Mesenchymal stem cell (in vitro differentiated cells and primary cell): ENCODE data around the gene ELMO1.

ENCODE experiments used
- DNase-seq: peaks from one replicate; pipeline ENCODE4 v3.0.0-alpha.2; 2013
- H2AFZ ChIP-seq: one replicate; pipeline ENCODE4 v1.6.1; 2013; ENCODE audit warnings: low read depth, mild to moderate bottlenecking, control low read depth, inconsistent platforms, low read length, moderate library complexity
- H2AK5ac ChIP-seq: 2 replicates; pipeline ENCODE4 v1.6.1; 2013; ENCODE audit warnings: low read length, moderate library complexity, mild to moderate bottlenecking, inconsistent platforms; ENCODE audit not compliant: severe bottlenecking
- H2BK120ac ChIP-seq: one replicate; pipeline ENCODE4 v1.6.1; 2013; ENCODE audit warnings: low read depth, mild to moderate bottlenecking, inconsistent platforms, low read length, moderate library complexity
- H2BK12ac ChIP-seq, 2 experiments: one replicate each; pipeline ENCODE4 v1.6.1; 2013; ENCODE audit warnings: inconsistent platforms in 2 of 2, low read length in 2 of 2, mild to moderate bottlenecking in 2 of 2, moderate library complexity in 2 of 2, control low read depth in 1 of 2
- H2BK15ac ChIP-seq: one replicate; pipeline ENCODE4 v1.6.1; 2013; ENCODE audit warnings: mild to moderate bottlenecking, low read depth, inconsistent platforms; ENCODE audit not compliant: poor library complexity, severe bottlenecking
- H2BK5ac ChIP-seq: 2 replicates; pipeline ENCODE4 v1.6.1; 2013; ENCODE audit warnings: low read depth, mild to moderate bottlenecking, low read length, control low read depth, inconsistent platforms; ENCODE audit not compliant: poor library complexity, severe bottlenecking
- H3K14ac ChIP-seq, 2 experiments: one replicate each; pipeline ENCODE4 v1.6.1; 2013; ENCODE audit warnings: inconsistent platforms in 2 of 2, low read length in 2 of 2, control low read depth in 1 of 2, mild to moderate bottlenecking in 1 of 2, moderate library complexity in 1 of 2
- H3K18ac ChIP-seq, 2 experiments: one replicate each; pipeline ENCODE4 v1.6.1; 2013; ENCODE audit warnings: inconsistent platforms in 2 of 2, low read length in 2 of 2, control low read depth in 1 of 2, low read depth in 1 of 2, mild to moderate bottlenecking in 1 of 2
- H3K23ac ChIP-seq, 2 experiments: one replicate each; pipeline ENCODE4 v1.6.1; 2013; ENCODE audit warnings: inconsistent platforms in 2 of 2, low read length in 2 of 2, mild to moderate bottlenecking in 2 of 2, moderate library complexity in 2 of 2, control low read depth in 1 of 2
- H3K27ac ChIP-seq: 2 replicates; pipeline ENCODE4 v1.5.1; 2013; ENCODE audit warnings: mild to moderate bottlenecking, moderate library complexity, low read length, control low read depth, inconsistent platforms; ENCODE audit not compliant: poor library complexity, severe bottlenecking
- H3K27me3 ChIP-seq, 2 experiments: 2 replicates each; pipeline versions ENCODE4 v1.6.1 to v1.7.0; 2013; ENCODE audit warnings: low read length in 2 of 2, mild to moderate bottlenecking in 2 of 2, moderate library complexity in 2 of 2, control low read depth in 1 of 2, inconsistent platforms in 1 of 2; ENCODE audit not compliant: control insufficient read depth in 1 of 2, insufficient read depth in 1 of 2
- H3K36me3 ChIP-seq, 2 experiments: 2 replicates each; pipeline versions ENCODE4 v1.6.1 to v1.7.0; 2013; ENCODE audit warnings: low read length in 2 of 2, control low read depth in 1 of 2, inconsistent platforms in 1 of 2, low read depth in 1 of 2, mild to moderate bottlenecking in 1 of 2; ENCODE audit not compliant: insufficient read depth in 2 of 2, control insufficient read depth in 1 of 2
- H3K4ac ChIP-seq, 2 experiments: one replicate each; pipeline ENCODE4 v1.6.1; 2013; ENCODE audit warnings: inconsistent platforms in 2 of 2, low read length in 2 of 2, mild to moderate bottlenecking in 2 of 2, moderate library complexity in 2 of 2, control low read depth in 1 of 2, low read depth in 1 of 2
- H3K4me1 ChIP-seq: 2 replicates; pipeline ENCODE4 v1.6.1; 2013; ENCODE audit warnings: low read depth, low read length, control low read depth; ENCODE audit not compliant: control insufficient read depth, insufficient read depth
- H3K4me2 ChIP-seq: 2 replicates; pipeline ENCODE4 v1.6.1; 2013; ENCODE audit warnings: low read length, mild to moderate bottlenecking, inconsistent platforms; ENCODE audit not compliant: poor library complexity, severe bottlenecking
- H3K4me3 ChIP-seq, 2 experiments: 2 replicates each; pipeline versions ENCODE4 v1.5.1 to v1.7.0; 2013; ENCODE audit warnings: low read length in 2 of 2, mild to moderate bottlenecking in 2 of 2, control low read depth in 1 of 2, low read depth in 1 of 2; ENCODE audit not compliant: insufficient read depth in 1 of 2
- H3K79me1 ChIP-seq: replicated peaks from 2 replicates; pipeline ENCODE4 v1.6.1; 2013; ENCODE audit warnings: mild to moderate bottlenecking, control low read depth, low read length, inconsistent platforms; ENCODE audit not compliant: poor library complexity, severe bottlenecking
- H3K9ac ChIP-seq: 2 replicates; pipeline ENCODE4 v1.7.0; 2013; ENCODE audit warnings: mild to moderate bottlenecking, low read length, moderate library complexity
- H3K9me3 ChIP-seq: 2 replicates; pipeline ENCODE4 v1.7.0; 2013; ENCODE audit warnings: mild to moderate bottlenecking, low read length; ENCODE audit not compliant: control insufficient read depth
- H4K8ac ChIP-seq: one replicate; pipeline ENCODE4 v1.6.1; 2013; ENCODE audit warnings: inconsistent platforms, mild to moderate bottlenecking, low read length, moderate library complexity
- H4K91ac ChIP-seq: one replicate; pipeline ENCODE4 v1.6.1; 2013; ENCODE audit warnings: mild to moderate bottlenecking, low read length, inconsistent platforms
- WGBS: methylation state at CpG from one replicate; pipeline ENCODE4 v1.1.7; 2013; ENCODE audit warnings: mixed read lengths; 5-methylcytosine and 5-hydroxymethylcytosine counted together

Gene ELMO1

GRCh38 chr7:36814311-36814710 lies 634.4 kb downstream of the ELMO1 start:
- no peak for DNase-seq
- Histone ChIP-seq H2BK12ac (no peak overlapping the region), H2AFZ (no peak overlapping the region), H2AK5ac (no peak overlapping the region), H3K36me3 (no peaks in the 10 kb centered on the region), H2BK15ac (no peak overlapping the region), H3K79me1 (no peaks in the 10 kb centered on the region), H3K4me1 (no peaks in the 10 kb centered on the region), H3K4me2 (no peak overlapping the region), H3K9me3 (no peaks in the 10 kb centered on the region), H3K4me3 (no peak overlapping the region), H4K91ac (no peak overlapping the region), H3K9ac (no peak overlapping the region), H2BK120ac (no peak overlapping the region), H3K27me3 (peaks cover 0 to under 1% of the 10 kb centered on the region in 2 experiments), H4K8ac (no peak overlapping the region), H3K27ac (no peak overlapping the region), H3K4ac (no peak overlapping the region), H3K18ac (no peak overlapping the region), H3K14ac (no peak overlapping the region), H3K23ac (no peak overlapping the region), H2BK5ac (no peak overlapping the region)
- 88% methylated on average over 2 of the region's 4 CpGs for WGBS

- no peak overlapping the region for H2BK15ac ChIP-seq
- H3K4me1 ChIP-seq: no peaks in the 10 kb centered on the region
- H2AFZ ChIP-seq: no peak overlapping the region
- no peaks in the 10 kb centered on the region for H3K79me1 ChIP-seq
- no peak overlapping the region for H3K18ac ChIP-seq
- H3K27me3 ChIP-seq: peaks cover 0 to 3% of the 10 kb centered on the region in 2 experiments
- H3K9ac ChIP-seq: no peak overlapping the region
- no peak for DNase-seq
- no peak overlapping the region for H2AK5ac ChIP-seq
- no peak overlapping the region for H2BK120ac ChIP-seq
- no peaks in the 10 kb centered on the region for H3K9me3 ChIP-seq
- no peaks in the 10 kb centered on the region for H3K36me3 ChIP-seq
- H3K4me2 ChIP-seq: no peak overlapping the region
- no peak overlapping the region for H3K27ac ChIP-seq
- H4K8ac ChIP-seq: no peak overlapping the region
- H2BK12ac ChIP-seq: no peak overlapping the region
- H3K4ac ChIP-seq: no peak overlapping the region
- H3K23ac ChIP-seq: no peak overlapping the region
- no peak overlapping the region for H3K14ac ChIP-seq
- no peak overlapping the region for H3K4me3 ChIP-seq
- 100% methylated on average over 2 of the region's 3 CpGs for WGBS
- H4K91ac ChIP-seq: no peak overlapping the region
- no peak overlapping the region for H2BK5ac ChIP-seq
Observed at GRCh38 chr7:36811807-36812206, 636.9 kb downstream of the ELMO1 start.

DNA sequence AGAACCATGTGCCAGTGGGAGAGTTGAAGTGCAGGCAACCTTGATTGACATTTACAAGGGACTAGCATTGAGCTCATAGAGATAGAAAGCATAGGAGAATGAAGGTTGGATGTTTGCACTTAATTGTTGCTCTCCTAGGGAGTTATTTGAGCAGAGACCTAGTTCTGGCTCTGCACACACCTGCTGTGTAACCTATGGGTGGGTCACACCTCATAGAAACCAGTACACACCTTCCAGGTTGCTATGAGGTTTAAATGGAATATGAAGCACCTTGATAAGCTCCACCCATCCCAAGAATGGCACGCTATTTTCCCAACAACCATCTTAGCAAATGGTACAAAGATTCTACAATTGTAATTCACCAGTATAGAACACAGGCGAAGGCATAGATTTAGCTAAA lies 638.2 kb downstream of the ELMO1 start:
- Histone ChIP-seq H2AFZ (no peak overlapping the region), H2BK120ac (no peak overlapping the region), H3K4me1 (no peaks in the 10 kb centered on the region), H3K36me3 (no peaks in the 10 kb centered on the region), H3K9me3 (no peaks in the 10 kb centered on the region), H2BK5ac (no peak overlapping the region), H3K14ac (no peak overlapping the region), H3K27me3 (peaks cover 0 to 3% of the 10 kb centered on the region in 2 experiments), H3K18ac (no peak overlapping the region), H4K91ac (no peak overlapping the region), H3K4me3 (no peak overlapping the region), H3K9ac (no peak overlapping the region), H2BK12ac (no peak overlapping the region), H3K4ac (no peak overlapping the region), H3K79me1 (no peaks in the 10 kb centered on the region), H2AK5ac (no peak overlapping the region), H3K4me2 (no peak overlapping the region), H4K8ac (no peak overlapping the region), H3K23ac (no peak overlapping the region), H3K27ac (no peak overlapping the region), H2BK15ac (no peak overlapping the region)
- 0% methylated on average over 1 of the region's 2 CpGs for WGBS
- DNase-seq: no peak

DNA sequence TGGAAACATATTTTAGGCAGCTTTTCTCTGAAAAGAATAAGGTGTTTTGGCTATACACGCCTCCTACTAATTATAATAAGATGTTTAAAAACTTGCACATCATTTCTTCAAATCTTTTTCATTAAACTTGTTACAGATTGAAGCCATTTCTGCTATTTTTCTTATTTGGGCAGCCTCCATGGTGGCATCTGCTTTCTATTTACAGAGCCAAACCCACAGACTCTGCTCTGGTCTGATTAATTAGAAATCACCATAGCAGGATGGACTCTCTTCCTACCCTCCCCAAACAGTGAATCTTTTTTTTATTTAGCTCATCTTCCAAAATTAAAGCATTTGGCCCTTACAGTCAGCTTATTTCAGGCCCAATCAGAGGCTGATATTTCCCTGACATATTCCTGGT lies 638.6 kb downstream of the ELMO1 start:
- Histone ChIP-seq H2BK120ac (no peak overlapping the region), H2BK15ac (no peak overlapping the region), H3K27me3 (peaks cover 0 to 3% of the 10 kb centered on the region in 2 experiments), H3K14ac (no peak overlapping the region), H4K8ac (no peak overlapping the region), H3K27ac (no peak overlapping the region), H2AK5ac (no peak overlapping the region), H2AFZ (no peak overlapping the region), H2BK5ac (no peak overlapping the region), H3K23ac (no peak overlapping the region), H3K79me1 (no peaks in the 10 kb centered on the region), H3K4me2 (no peak overlapping the region), H3K18ac (no peak overlapping the region), H2BK12ac (no peak overlapping the region), H3K4me1 (no peaks in the 10 kb centered on the region), H3K36me3 (no peaks in the 10 kb centered on the region), H3K4me3 (no peak overlapping the region), H3K4ac (no peak overlapping the region), H3K9me3 (no peaks in the 10 kb centered on the region), H3K9ac (no peak overlapping the region), H4K91ac (no peak overlapping the region)
- no peak for DNase-seq
- WGBS: 84% methylated on average over 1 of the region's 1 CpG
